Naive thymus-derived CD4-positive, alpha-beta T cell (primary cell): ENCODE measurements around the gene UVRAG. TPM values are rescaled to one million over a fixed set of nuclear protein-coding genes. Genes with fewer than 3 reads are reported as not detected.
A peak's percentile ranks its signal among the peaks of the same experiment; 100 is the strongest.

Source experiments
- ATAC-seq: fragments of 150-1000 bp; cut with Tn5 transposase; 2 replicates; pipeline ENCODE4 v1.10.0; 2021; ENCODE audit warnings: mild to moderate bottlenecking, moderate library complexity
- CTCF ChIA-PET: fragments of 350-600 bp; sonication (Branson Sonifier 250); formaldehyde crosslinking; loops from one replicate; lab custom pipeline; 2021; ENCODE audit warnings: antibody characterized with exemption; lab: Charles Lee
- POLR2A ChIA-PET: fragments of 350-600 bp; sonication (Branson Sonifier 250); formaldehyde crosslinking; loops from one replicate; lab custom pipeline; 2021; ENCODE audit warnings: antibody characterized with exemption, inconsistent platforms; lab: Charles Lee
- DNase-seq, 9 donors: peaks; one replicate each; pipeline versions ENCODE4 v3.0.0 to v3.0.0-alpha.2; 2020 to 2022; ENCODE audit warnings: mixed read lengths in 1 of 9
- H3K27ac ChIP-seq: one replicate; pipeline ENCODE4 v1.7.0; 2013; ENCODE audit warnings: mild to moderate bottlenecking, low read depth, low read length, moderate library complexity
- H3K27me3 ChIP-seq, 2 donors: one replicate each; pipeline ENCODE4 v1.7.0; 2013; ENCODE audit warnings: low read length in 2 of 2, mild to moderate bottlenecking in 2 of 2, moderate library complexity in 2 of 2; ENCODE audit not compliant: control insufficient read depth in 2 of 2, insufficient read depth in 2 of 2
- H3K36me3 ChIP-seq, 3 experiments: 1 replicate in 2 of 3; 2 replicates in 1 of 3; pipeline ENCODE4 v1.7.0; 2013; ENCODE audit warnings: low read length in 3 of 3, mild to moderate bottlenecking in 3 of 3, moderate library complexity in 1 of 3; ENCODE audit not compliant: insufficient read depth in 3 of 3, control insufficient read depth in 2 of 3
- H3K4me1 ChIP-seq, 2 donors: one replicate each; pipeline ENCODE4 v1.7.0; 2013; ENCODE audit warnings: low read length in 2 of 2, mild to moderate bottlenecking in 2 of 2, moderate library complexity in 1 of 2; ENCODE audit not compliant: control insufficient read depth in 2 of 2, insufficient read depth in 2 of 2
- H3K4me3 ChIP-seq: 2 replicates; pipeline ENCODE4 v1.7.0; 2013; ENCODE audit warnings: mild to moderate bottlenecking, low read length
- H3K9me3 ChIP-seq, 3 experiments: 1 replicate in 2 of 3; 2 replicates in 1 of 3; pipeline ENCODE4 v1.7.0; 2013; ENCODE audit warnings: low read length in 3 of 3; ENCODE audit not compliant: control insufficient read depth in 2 of 3
- H3K27ac Mint-ChIP-seq, 9 donors: one replicate each; pipeline ENCODE4 v1.8.0; 2020 to 2022; ENCODE audit warnings: mixed read lengths in 9 of 9, mild to moderate bottlenecking in 8 of 9, moderate library complexity in 5 of 9, inconsistent platforms in 2 of 9
- H3K27me3 Mint-ChIP-seq, 5 donors: one replicate each; pipeline ENCODE4 v1.8.0; 2021 to 2022; ENCODE audit warnings: mixed read lengths in 5 of 5, mild to moderate bottlenecking in 1 of 5
- H3K36me3 Mint-ChIP-seq, 5 donors: one replicate each; pipeline ENCODE4 v1.8.0; 2020 to 2022; ENCODE audit warnings: mixed read lengths in 5 of 5, mild to moderate bottlenecking in 3 of 5, inconsistent platforms in 1 of 5
- H3K4me1 Mint-ChIP-seq, 7 donors: one replicate each; pipeline ENCODE4 v1.8.0; 2020 to 2022; ENCODE audit warnings: mixed read lengths in 7 of 7, mild to moderate bottlenecking in 3 of 7, inconsistent platforms in 1 of 7
- H3K4me3 Mint-ChIP-seq, 10 donors: one replicate each; pipeline ENCODE4 v1.8.0; 2020 to 2022; ENCODE audit warnings: mild to moderate bottlenecking in 10 of 10, mixed read lengths in 10 of 10, moderate library complexity in 6 of 10, inconsistent platforms in 2 of 10
- H3K9me3 Mint-ChIP-seq, 11 donors: one replicate each; pipeline ENCODE4 v1.8.0; 2020 to 2022; ENCODE audit warnings: mixed read lengths in 11 of 11, mild to moderate bottlenecking in 4 of 11, inconsistent platforms in 1 of 11, moderate library complexity in 1 of 11
- intact Hi-C, 2 donors: fragments of 100-400 bp; cut with micrococcal nuclease; formaldehyde crosslinking; loops; one replicate each; pipeline ENCODE4 v1.15.1; 2023
- polyA plus RNA-seq, 2 donors: library from polyadenylated mRNA; unstranded; fragments of 300-500 nt; fragmentation: Illumina TruSeq; gene quantifications; one replicate each; pipeline ENCODE4 v1.2.3, GENCODE V29; 2021
- total RNA-seq, 6 experiments: library from RNA in 5 of 6; stranded (reverse) in 5 of 6; gene quantifications; 1 replicate in 5 of 6; 2 replicates in 1 of 6; pipeline ENCODE4 v1.2.3 and lab custom pipeline; 2021 to 2026

The UVRAG gene
- total and polyA plus RNA-seq, 7 experiments from 2014 or later: 12.3 to 46.1 (median 24.6) TPM

DNA sequence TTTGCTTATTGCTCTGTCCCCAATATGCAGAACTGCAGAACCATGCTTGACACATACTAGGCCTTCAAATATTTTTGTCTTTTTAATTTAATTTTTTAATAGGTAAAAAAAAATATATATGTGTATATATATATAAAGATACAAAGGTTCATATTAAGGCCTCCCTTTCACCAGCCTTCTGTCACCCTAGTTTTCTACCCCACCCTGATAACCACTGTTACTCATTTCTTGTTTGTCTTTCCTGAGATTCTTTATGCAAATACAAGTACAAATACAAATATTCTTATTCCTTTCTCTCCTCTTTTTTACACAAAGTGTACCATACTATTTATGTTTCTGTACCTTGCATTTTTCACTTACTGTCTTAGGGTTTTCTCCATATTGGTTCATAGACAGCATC is 43.0 kb downstream of the UVRAG start:
- peaks cover 6 to 40% (median 23%) of the 10 kb centered on the region in 5 donors for H3K36me3 Mint-ChIP-seq
- ATAC-seq (no peak), DNase-seq (no peak)
- peaks cover 0 to 3% (median 0%) of the 10 kb centered on the region in 3 experiments for H3K36me3 ChIP-seq
- no peaks in the 10 kb centered on the region for H3K27me3 ChIP-seq
- H3K4me1 ChIP-seq: no peaks in the 10 kb centered on the region
- H3K4me1 Mint-ChIP-seq: peaks cover 0 to 26% (median 16%) of the 10 kb centered on the region in 7 donors
- CTCF ChIA-PET: interaction anchor here (1.5 kb wide), 1 partner anchor 55 kb away, joined by 4 read pairs; no protein-coding TSS in a partner anchor
- POLR2A ChIA-PET: interaction anchor here (0.7 kb wide), 1 partner anchor 83 kb away, joined by 3 read pairs; no protein-coding TSS in a partner anchor
- H3K9me3 Mint-ChIP-seq: no peaks in the 10 kb centered on the region
- no peaks in the 10 kb centered on the region for H3K9me3 ChIP-seq
- no peaks in the 10 kb centered on the region for H3K27me3 Mint-ChIP-seq
- peak overlapping the region in 1 of 10 donors; percentile 2 for H3K4me3 Mint-ChIP-seq
- no peak overlapping the region for H3K27ac ChIP-seq
- intact Hi-C loops: no loop called here
- peak overlapping the region in 1 of 9 donors; percentile 83 for H3K27ac Mint-ChIP-seq
- H3K4me3 ChIP-seq: no peak overlapping the region

DNA sequence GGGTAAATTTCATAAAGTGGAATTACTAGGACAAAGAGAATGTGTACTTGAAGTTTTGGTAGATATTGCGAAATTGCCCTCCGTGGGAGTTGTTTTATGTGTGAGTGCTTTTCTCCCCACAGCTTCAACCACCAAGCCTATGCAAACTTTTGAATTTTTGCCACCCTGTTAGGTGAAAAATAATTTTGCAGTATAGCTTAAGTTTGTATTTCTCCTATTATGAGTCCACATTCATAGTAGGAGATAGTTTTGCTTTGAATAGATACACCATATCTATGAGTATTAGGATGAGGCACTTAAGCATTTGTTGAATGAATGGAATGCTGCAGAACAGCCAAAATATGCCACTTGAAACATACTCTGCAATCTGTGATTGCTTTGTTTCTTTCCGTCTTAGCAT is 43.6 kb downstream of the UVRAG start:
- H3K4me1 Mint-ChIP-seq: peaks cover 0 to 26% (median 16%) of the 10 kb centered on the region in 7 donors
- H3K36me3 Mint-ChIP-seq: peaks cover 6 to 40% (median 23%) of the 10 kb centered on the region in 5 donors
- Histone ChIP-seq H3K27me3 (no peaks in the 10 kb centered on the region), H3K27ac (no peak overlapping the region), H3K36me3 (peaks cover 0 to 5% (median 0%) of the 10 kb centered on the region in 3 experiments), H3K9me3 (no peaks in the 10 kb centered on the region), H3K4me1 (no peaks in the 10 kb centered on the region), H3K4me3 (no peak overlapping the region)
- no peaks in the 10 kb centered on the region for H3K27me3 Mint-ChIP-seq
- ChIA-PET POLR2A (interaction anchor here (0.7 kb wide), 1 partner anchor 84 kb away, joined by 3 read pairs; no protein-coding TSS in a partner anchor), CTCF (no interaction called here)
- no peak overlapping the region for H3K4me3 Mint-ChIP-seq
- DNase-seq (no peak), ATAC-seq (no peak)
- H3K27ac Mint-ChIP-seq: no peak overlapping the region
- H3K9me3 Mint-ChIP-seq: no peaks in the 10 kb centered on the region
- intact Hi-C loops: no loop called here

DNA sequence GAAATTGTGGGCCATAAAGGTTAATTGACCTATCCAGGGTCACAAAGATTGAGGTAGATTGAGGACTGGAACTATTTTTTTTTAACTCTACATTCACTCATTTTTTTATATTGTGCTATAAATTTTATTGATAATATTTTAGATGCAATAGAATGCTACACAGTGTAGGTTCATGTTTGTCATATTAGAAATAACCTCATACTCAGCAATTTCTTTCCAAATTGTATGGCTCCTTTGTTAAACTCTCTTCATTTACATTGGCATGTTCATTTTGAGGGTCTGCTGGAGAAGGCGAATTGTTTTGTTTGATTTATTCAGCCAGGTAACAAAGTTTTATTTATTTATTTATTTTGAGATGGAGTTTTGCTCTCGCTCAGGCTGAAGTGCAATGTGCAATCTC is 44.6 kb downstream of the UVRAG start:
- H3K4me3 Mint-ChIP-seq: no peak overlapping the region
- H3K4me3 ChIP-seq: no peak overlapping the region
- H3K36me3 ChIP-seq: peaks cover 0 to 3% (median 0%) of the 10 kb centered on the region in 3 experiments
- CTCF ChIA-PET: interaction anchor here (0.6 kb wide), 1 partner anchor 24 kb away, joined by 3 read pairs; no protein-coding TSS in a partner anchor
- H3K4me1 Mint-ChIP-seq: peaks cover 0 to 26% (median 16%) of the 10 kb centered on the region in 7 donors
- DNase-seq (no peak), ATAC-seq (no peak)
- H3K27ac ChIP-seq: no peak overlapping the region
- no peak overlapping the region for H3K27ac Mint-ChIP-seq
- intact Hi-C loops: no loop called here
- H3K9me3 ChIP-seq: no peaks in the 10 kb centered on the region
- H3K27me3 ChIP-seq: no peaks in the 10 kb centered on the region
- H3K36me3 Mint-ChIP-seq: peaks cover 6 to 37% (median 23%) of the 10 kb centered on the region in 5 donors
- POLR2A ChIA-PET: no interaction called here
- no peaks in the 10 kb centered on the region for H3K4me1 ChIP-seq
- no peaks in the 10 kb centered on the region for H3K9me3 Mint-ChIP-seq
- H3K27me3 Mint-ChIP-seq: no peaks in the 10 kb centered on the region

DNA sequence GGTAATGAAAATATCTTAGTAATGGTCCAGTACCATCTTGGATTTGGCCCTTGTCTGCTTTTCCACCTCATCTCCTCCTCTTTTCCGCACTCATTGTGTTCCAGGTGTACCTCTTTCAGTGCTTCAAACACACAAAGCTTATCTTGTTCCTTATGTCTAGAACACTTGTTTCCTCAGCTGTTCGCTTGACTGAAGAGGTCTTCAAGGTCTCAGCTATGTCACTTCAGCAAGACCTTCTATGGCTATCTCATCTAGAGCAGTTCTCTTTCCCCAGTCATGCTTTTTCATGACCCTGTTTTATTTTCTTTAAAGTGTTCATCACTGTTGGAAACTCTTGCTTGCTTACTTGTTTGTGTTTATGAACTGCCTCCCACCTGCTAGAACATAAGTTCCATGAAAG is 47.4 kb downstream of the UVRAG start:
- peaks cover 0 to 2% of the 10 kb centered on the region in 2 donors for H3K4me1 ChIP-seq
- intact Hi-C loops: no loop called here
- no peak overlapping the region for H3K27ac ChIP-seq
- no peaks in the 10 kb centered on the region for H3K9me3 Mint-ChIP-seq
- no peaks in the 10 kb centered on the region for H3K27me3 ChIP-seq
- DNase-seq (no peak), ATAC-seq (no peak)
- H3K36me3 ChIP-seq: peaks cover 0 to 3% (median 0%) of the 10 kb centered on the region in 3 experiments
- H3K4me1 Mint-ChIP-seq: peaks cover 0 to 15% (median 7%) of the 10 kb centered on the region in 7 donors
- no peak overlapping the region for H3K4me3 Mint-ChIP-seq
- no peaks in the 10 kb centered on the region for H3K9me3 ChIP-seq
- CTCF ChIA-PET: interaction anchor here (0.9 kb wide), 1 partner anchor 59 kb away, joined by 3 read pairs; no protein-coding TSS in a partner anchor
- no peaks in the 10 kb centered on the region for H3K27me3 Mint-ChIP-seq
- H3K36me3 Mint-ChIP-seq: peaks cover 1 to 23% (median 6%) of the 10 kb centered on the region in 5 donors
- POLR2A ChIA-PET: no interaction called here
- peak overlapping the region in 1 of 9 donors; percentile 5 for H3K27ac Mint-ChIP-seq
- no peak overlapping the region for H3K4me3 ChIP-seq

DNA sequence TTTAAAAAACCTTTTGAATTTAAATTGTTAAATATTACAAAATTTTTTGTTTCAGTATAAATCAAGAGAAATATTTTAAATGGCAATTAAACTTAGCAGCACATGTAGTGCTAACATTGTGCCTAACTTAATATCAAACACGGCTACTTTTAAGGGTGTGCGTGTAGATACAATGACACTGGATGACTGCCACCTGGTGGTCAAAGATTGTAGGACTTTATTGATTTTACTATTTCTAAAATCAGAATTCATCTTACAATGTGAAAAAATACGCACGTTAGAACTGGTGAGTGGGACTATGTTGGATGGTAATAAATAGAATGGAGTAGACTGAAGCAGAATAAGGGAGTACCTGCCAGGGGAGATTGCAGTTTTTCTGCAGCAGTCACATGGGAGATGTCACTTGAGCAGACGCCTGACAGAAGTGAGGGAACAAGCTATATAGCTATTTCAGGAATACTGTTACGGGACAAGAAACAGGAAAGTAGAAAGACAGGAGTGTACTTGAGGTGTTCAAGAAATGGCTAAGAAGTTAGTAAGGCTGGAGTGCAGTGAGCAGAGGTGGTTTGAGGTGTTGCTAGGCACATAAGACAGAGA is 52.9 kb downstream of the UVRAG start:
- H3K4me3 Mint-ChIP-seq: no peak overlapping the region
- no peaks in the 10 kb centered on the region for H3K27me3 ChIP-seq
- H3K36me3 ChIP-seq: peaks cover 0 to 3% (median 0%) of the 10 kb centered on the region in 3 experiments
- ATAC-seq (peak; percentile 80), DNase-seq (peak in 7 of 9 donors; percentile 32 to 62 (median 50))
- no peak overlapping the region for H3K4me3 ChIP-seq
- H3K4me1 ChIP-seq: peaks cover 0 to 2% of the 10 kb centered on the region in 2 donors
- ChIA-PET POLR2A (no interaction called here), CTCF (interaction anchor here (1.0 to 7.7 kb wide), 4 partner anchors 54 to 74 kb away, joined by 3 to 118 read pairs (median 4); no protein-coding TSS in a partner anchor)
- H3K27ac Mint-ChIP-seq: no peak overlapping the region
- intact Hi-C loops: loop anchor here (1.0 to 5.0 kb wide), 4 partner anchors 51 to 161 kb away; partner anchors contain the start of gene UVRAG (in 2 of the 2)
- H3K9me3 ChIP-seq: no peaks in the 10 kb centered on the region
- no peak overlapping the region for H3K27ac ChIP-seq
- no peaks in the 10 kb centered on the region for H3K9me3 Mint-ChIP-seq
- H3K36me3 Mint-ChIP-seq: peaks cover 0 to 10% (median 0%) of the 10 kb centered on the region in 5 donors
- no peaks in the 10 kb centered on the region for H3K27me3 Mint-ChIP-seq
- peaks cover 4 to 15% (median 8%) of the 10 kb centered on the region in 7 donors for H3K4me1 Mint-ChIP-seq

DNA sequence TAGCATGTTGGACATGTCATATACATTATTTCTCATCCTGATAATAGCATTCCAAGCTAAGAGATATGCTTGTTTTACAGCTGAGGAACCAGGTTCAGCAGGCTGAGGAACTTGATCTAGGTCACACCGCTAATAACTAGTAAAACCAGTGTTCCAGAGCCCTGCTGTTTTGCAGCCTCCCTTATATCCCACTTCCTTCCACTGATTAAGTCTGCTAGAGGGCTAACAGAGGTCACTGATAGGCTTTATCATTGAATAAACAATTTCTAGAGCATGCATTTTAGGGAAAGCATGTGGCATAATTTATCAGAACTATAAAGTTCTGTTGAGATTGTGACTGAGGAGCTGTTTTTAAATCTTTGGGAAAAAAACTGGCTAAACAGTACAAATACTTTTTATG is 54.0 kb downstream of the UVRAG start:
- Histone ChIP-seq H3K9me3 (no peaks in the 10 kb centered on the region), H3K4me1 (peaks cover 0 to 2% of the 10 kb centered on the region in 2 donors), H3K4me3 (no peak overlapping the region), H3K27me3 (no peaks in the 10 kb centered on the region), H3K27ac (no peak overlapping the region), H3K36me3 (no peaks in the 10 kb centered on the region)
- ATAC-seq (no peak), DNase-seq (no peak)
- Mint-ChIP-seq H3K9me3 (peaks cover 0 to 2% (median 0%) of the 10 kb centered on the region in 11 donors), H3K4me3 (no peak overlapping the region), H3K36me3 (peaks cover 0 to 10% (median 0%) of the 10 kb centered on the region in 5 donors), H3K27ac (no peak overlapping the region), H3K27me3 (no peaks in the 10 kb centered on the region), H3K4me1 (peaks cover 13 to 26% (median 17%) of the 10 kb centered on the region in 7 donors)
- ChIA-PET POLR2A (no interaction called here), CTCF (interaction anchor here (1.0 to 7.7 kb wide), 3 partner anchors 37 to 67 kb away, joined by 3 to 118 read pairs (median 3); no protein-coding TSS in a partner anchor)
- intact Hi-C loops: loop anchor here (5.0 kb wide), 2 partner anchors 52 to 162 kb away; partner anchors contain the start of gene UVRAG (in 2 of the 2)
